Large intestine (tissue), 3 donors: ENCODE data around the gene ARHGAP32. TPM values are rescaled to one million over a fixed set of nuclear protein-coding genes. Genes with fewer than 3 reads are reported as not detected.

Source experiments
- DNase-seq, 2 donors: peaks; one replicate each; pipeline versions ENCODE4 v3.0.0 to v3.0.0-alpha.2; 2013
- H3K27ac ChIP-seq: one replicate; pipeline ENCODE4 v1.5.1; 2013; ENCODE audit warnings: low read length
- H3K27me3 ChIP-seq: 2 replicates; pipeline ENCODE4 v1.6.1; 2013; ENCODE audit warnings: low read length; ENCODE audit not compliant: control insufficient read depth, insufficient read depth
- H3K36me3 ChIP-seq: 2 replicates; pipeline ENCODE4 v1.6.1; 2013; ENCODE audit warnings: low read length; ENCODE audit not compliant: control insufficient read depth, insufficient read depth
- H3K4me1 ChIP-seq: one replicate; pipeline ENCODE4 v1.6.1; 2013; ENCODE audit warnings: low read length; ENCODE audit not compliant: control insufficient read depth, insufficient read depth
- H3K4me3 ChIP-seq: one replicate; pipeline ENCODE4 v1.5.1; 2013; ENCODE audit warnings: low read length
- H3K9me3 ChIP-seq: one replicate; pipeline ENCODE4 v1.6.1; 2013; ENCODE audit warnings: mild to moderate bottlenecking, low read depth, low read length, moderate library complexity; ENCODE audit not compliant: control insufficient read depth
- WGBS: methylation state at CpG from one replicate; pipeline ENCODE4 v1.1.5; 2013; ENCODE audit warnings: low lambda C conversion rate; ENCODE audit not compliant: insufficient coverage; 5-methylcytosine and 5-hydroxymethylcytosine counted together
- polyA plus RNA-seq: library from polyadenylated mRNA; unstranded; fragments of 120-200 nt; gene quantifications from one replicate; pipeline ENCODE4 v1.2.1, GENCODE V29; 2013

ARHGAP32 gene
- polyA plus RNA-seq, 1 donor, result 15.6 TPM

DNA sequence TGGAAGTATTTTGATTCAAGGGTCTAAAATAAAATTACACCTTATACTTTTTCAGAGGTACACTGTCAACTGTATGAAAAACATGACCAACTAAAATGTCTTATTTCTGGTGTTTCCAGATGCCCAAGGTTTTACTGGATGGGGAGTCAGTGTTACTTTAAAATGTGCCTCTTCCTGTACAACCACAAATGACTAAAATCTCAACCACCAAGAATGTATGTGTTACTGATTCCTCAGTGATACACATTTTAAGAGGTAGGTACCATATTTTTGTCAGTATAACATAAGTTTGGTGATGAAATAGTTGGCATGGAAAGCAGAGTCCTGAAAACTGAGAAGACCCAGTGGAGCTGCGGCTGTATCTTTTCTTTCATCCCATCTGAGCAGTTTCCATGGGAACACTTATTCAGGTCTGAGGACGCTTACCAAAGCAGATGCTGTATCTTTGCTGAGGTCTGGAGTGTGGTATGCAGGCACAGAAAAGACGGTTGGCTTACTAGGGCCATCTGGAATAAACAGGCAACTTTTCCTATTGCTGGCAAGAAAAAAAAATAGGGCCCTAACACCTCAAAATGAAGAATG is 228.3 kb downstream of the ARHGAP32 start:
- Histone ChIP-seq H3K4me3 (no peak overlapping the region), H3K27me3 (no peaks in the 10 kb centered on the region), H3K27ac (no peak overlapping the region), H3K4me1 (no peaks in the 10 kb centered on the region), H3K9me3 (no peaks in the 10 kb centered on the region), H3K36me3 (peaks cover 7% of the 10 kb centered on the region)
- no peak for DNase-seq
- 100% methylated on average over 1 of the region's 3 CpGs for WGBS

DNA sequence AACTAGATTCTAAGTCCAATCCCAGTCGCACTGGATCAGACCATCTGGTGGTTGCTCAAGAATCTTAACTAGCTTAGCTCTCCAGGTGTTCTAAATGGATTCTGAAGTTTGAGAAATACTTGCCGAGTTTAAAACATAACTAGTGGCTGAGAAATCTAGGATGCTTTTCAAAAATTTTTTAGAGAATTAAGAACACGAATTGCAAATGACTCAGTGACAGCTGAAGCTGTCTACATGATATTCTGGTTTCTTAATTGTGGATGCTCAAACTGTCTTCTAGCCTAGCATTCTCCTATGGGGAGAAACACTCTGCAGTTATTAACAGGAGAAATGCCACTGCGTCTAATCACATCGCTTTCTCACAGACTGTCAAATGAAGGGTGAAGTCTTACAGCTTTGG is 229.2 kb downstream of the ARHGAP32 start:
- no peak for DNase-seq
- H3K27ac ChIP-seq, result no peak overlapping the region
- 100% methylated on average over 2 of the region's 5 CpGs for WGBS
- no peaks in the 10 kb centered on the region for H3K9me3 ChIP-seq
- H3K4me1 ChIP-seq, result no peaks in the 10 kb centered on the region
- H3K4me3 ChIP-seq, result no peak overlapping the region
- H3K27me3 ChIP-seq, result no peaks in the 10 kb centered on the region
- H3K36me3 ChIP-seq, result peaks cover 2% of the 10 kb centered on the region

DNA sequence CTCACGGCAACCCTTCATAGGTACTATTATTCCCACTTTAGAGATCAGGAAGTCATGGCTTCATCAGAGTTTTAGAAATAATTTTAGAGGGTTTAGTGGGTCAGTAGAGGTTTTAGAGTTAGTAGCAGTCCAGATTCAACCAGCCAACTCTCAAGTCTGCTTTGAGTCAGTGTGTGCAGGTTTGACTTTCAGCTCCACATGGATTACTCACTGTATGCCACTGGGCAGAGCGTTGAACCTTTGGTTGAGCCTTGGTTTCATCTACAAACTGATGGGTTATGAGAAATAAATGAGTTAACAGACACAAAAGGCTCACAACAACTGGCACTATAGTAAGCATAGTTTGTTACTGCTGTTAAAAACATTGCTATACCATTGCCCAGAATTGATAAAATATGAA is 230.5 kb downstream of the ARHGAP32 start:
- Histone ChIP-seq H3K27ac (no peak overlapping the region), H3K4me3 (no peak overlapping the region), H3K36me3 (peaks cover 2% of the 10 kb centered on the region), H3K9me3 (no peaks in the 10 kb centered on the region), H3K27me3 (no peaks in the 10 kb centered on the region), H3K4me1 (no peaks in the 10 kb centered on the region)
- WGBS, result no CpG with 5 or more reads among the region's 2 CpGs
- no peak for DNase-seq

DNA sequence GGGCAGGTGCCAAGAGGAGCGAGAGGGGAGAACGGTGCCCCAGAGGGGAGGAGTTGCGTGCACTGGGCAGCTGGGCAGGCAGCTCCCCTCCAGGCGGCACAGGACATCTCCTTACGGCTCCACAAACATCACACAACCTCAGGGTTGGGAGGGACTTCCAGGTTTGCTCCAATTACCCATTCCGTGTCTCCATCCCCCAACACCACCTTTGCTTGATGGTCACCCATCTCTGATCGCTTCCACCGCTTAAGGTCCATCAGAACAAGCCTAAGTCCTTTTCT is 235.0 kb downstream of the ARHGAP32 start:
- no peak overlapping the region for H3K4me3 ChIP-seq
- no peaks in the 10 kb centered on the region for H3K4me1 ChIP-seq
- H3K27me3 ChIP-seq, result no peaks in the 10 kb centered on the region
- whole genome bisulfite sequencing, result 100% methylated on average over 1 of the region's 8 CpGs
- peaks cover 2% of the 10 kb centered on the region for H3K36me3 ChIP-seq
- DNase-seq, result no peak
- H3K27ac ChIP-seq, result no peak overlapping the region
- no peaks in the 10 kb centered on the region for H3K9me3 ChIP-seq

DNA sequence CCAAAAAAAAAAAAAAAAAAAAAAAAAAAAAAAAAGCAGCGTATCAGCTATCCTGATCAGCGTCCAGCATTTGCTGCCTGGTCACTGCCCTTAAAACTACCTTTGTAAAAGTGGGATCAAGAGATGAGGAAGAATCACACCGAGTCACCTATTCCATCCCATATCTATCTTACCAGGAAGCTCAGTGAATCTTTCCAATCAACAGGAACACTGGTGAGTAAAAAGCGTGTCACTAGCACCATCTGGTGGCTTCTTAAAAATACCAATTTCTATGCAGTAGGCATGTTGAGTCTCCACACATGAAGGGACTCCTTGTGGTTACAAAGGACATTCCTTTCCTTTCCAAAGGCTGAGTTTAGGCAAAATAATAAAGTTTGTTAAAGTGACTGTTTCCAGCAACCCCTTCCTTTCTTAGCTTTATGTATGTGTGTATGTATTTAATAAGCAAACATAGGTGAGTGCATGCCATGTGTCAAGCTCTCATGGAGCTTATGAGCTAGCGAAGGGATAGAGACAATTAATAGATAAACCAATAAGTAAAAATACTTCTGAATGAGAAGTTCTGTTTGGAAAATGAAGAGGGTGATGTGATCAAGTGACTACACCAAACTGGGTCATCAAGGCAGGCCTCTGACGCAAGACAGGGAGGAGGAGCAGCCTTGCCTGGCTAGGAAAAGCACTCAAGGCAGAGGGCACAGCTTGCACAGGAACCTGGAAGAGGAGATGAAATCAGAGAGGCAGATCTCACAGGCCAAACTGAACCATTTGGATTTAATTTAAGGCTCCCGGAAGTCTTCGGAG is 235.5 kb downstream of the ARHGAP32 start:
- no peaks in the 10 kb centered on the region for H3K4me1 ChIP-seq
- no peaks in the 10 kb centered on the region for H3K27me3 ChIP-seq
- no peaks in the 10 kb centered on the region for H3K9me3 ChIP-seq
- H3K36me3 ChIP-seq, result peaks cover 2% of the 10 kb centered on the region
- H3K27ac ChIP-seq, result no peak overlapping the region
- peak; percentile 48 to 67 for DNase-seq
- WGBS, result no CpG with 5 or more reads among the region's 8 CpGs
- no peak overlapping the region for H3K4me3 ChIP-seq

DNA sequence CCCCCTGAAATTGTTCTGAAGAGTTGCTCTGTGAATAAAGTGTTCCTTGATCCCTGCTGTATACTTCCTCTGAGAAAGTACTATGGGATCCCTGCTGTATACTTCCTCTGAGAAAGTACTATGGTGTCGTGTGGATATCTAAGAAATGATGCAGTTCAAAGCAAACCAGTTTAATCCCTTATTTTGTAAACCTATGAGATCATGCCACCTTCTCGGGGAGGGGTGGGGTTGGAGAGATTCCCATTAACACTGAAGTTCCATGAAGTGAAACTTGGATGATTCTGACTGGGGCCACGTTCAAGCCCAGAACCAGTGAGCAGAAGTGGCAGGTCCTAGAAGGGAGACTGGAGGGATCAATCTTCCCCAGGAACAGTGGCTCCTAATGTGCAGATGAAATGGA is 236.5 kb downstream of the ARHGAP32 start:
- Histone ChIP-seq H3K4me1 (no peaks in the 10 kb centered on the region), H3K4me3 (no peak overlapping the region), H3K36me3 (peaks cover 2% of the 10 kb centered on the region), H3K9me3 (no peaks in the 10 kb centered on the region), H3K27ac (no peak overlapping the region), H3K27me3 (no peaks in the 10 kb centered on the region)
- DNase-seq, result no peak
- no CpG with 5 or more reads among the region's 3 CpGs for WGBS

DNA sequence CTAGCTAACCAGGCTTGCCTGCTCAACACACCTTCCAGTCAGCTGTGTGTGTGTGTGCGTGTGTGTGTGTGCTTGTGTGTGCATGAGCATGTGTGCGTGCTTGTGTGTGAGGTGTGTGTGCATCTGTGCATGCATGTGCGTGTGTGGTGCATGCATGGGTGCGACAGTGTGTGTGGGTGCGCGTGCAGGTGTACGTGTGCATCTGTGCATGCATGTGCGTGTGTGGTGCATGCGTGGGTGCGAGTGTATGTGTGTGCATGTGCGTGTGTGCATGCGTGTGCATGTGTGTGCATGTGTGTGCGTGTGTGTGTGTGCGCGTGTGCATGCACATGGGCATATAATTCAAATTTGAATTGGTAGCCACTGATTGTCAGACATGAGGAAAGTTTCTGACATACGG is 239.0 kb downstream of the ARHGAP32 start:
- no peaks in the 10 kb centered on the region for H3K4me1 ChIP-seq
- no peak overlapping the region for H3K27ac ChIP-seq
- no peaks in the 10 kb centered on the region for H3K36me3 ChIP-seq
- no peak overlapping the region for H3K4me3 ChIP-seq
- no peaks in the 10 kb centered on the region for H3K9me3 ChIP-seq
- no peaks in the 10 kb centered on the region for H3K27me3 ChIP-seq
- no peak for DNase-seq
- no CpG with 5 or more reads among the region's 16 CpGs for WGBS

DNA sequence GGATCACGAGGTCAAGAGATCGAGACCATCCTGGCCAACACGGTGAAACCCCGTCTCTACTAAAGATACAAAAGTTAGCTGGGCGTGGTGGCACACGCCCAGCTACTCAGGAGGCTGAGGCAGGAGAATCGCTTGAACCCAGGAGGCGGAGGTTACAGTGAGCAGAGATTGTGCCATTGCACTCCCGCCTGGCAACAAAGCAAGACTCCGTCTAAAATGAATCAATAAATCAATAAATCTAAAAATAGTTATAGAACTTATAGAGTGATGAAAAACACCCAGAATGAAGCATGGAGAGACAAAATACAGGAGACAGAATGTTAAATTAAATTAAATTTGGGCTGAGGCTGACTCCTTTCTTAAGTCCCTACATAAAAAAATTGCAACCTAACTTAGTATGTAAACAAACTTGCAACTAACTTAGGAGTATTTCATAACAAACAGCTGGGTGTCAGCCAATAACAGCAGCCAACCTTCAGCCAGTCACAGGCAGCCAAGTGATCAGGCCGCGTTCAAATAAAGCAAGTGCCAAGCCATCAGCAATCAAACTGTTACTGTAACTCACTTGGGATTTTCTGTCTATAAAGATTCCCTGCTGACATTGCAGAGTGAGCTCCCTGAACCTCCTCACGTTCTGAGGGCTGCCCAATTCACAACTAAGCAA is 242.2 kb downstream of the ARHGAP32 start:
- Histone ChIP-seq H3K36me3 (no peaks in the 10 kb centered on the region), H3K9me3 (no peaks in the 10 kb centered on the region), H3K4me1 (no peaks in the 10 kb centered on the region), H3K27ac (no peak overlapping the region), H3K4me3 (no peak overlapping the region), H3K27me3 (no peaks in the 10 kb centered on the region)
- DNase-seq, result no peak
- WGBS, result no CpG with 5 or more reads among the region's 13 CpGs

DNA sequence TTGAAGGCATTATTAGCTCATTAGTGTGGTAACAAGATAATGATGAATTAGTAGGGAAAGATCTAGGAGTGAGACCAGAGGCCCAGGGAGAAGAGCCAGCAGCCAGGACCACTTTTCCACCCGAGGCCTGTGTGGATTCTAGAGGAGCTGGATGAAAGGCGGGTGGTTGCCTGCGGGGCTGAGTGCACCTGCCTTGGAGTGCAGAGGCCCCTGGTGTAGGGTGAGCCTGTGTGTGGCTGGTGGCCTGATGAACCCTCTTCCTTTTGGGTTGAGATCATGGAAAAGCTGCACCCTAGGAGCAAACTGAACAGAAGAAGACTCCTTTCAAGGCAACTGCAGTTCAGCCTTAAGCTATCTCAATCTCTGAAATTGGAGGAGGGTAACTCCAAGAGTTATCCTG is 243.5 kb downstream of the ARHGAP32 start:
- H3K4me3 ChIP-seq, result no peak overlapping the region
- no peak overlapping the region for H3K27ac ChIP-seq
- no peaks in the 10 kb centered on the region for H3K9me3 ChIP-seq
- H3K36me3 ChIP-seq, result no peaks in the 10 kb centered on the region
- no peaks in the 10 kb centered on the region for H3K27me3 ChIP-seq
- no CpG with 5 or more reads among the region's 3 CpGs for WGBS
- no peak for DNase-seq
- no peaks in the 10 kb centered on the region for H3K4me1 ChIP-seq

DNA sequence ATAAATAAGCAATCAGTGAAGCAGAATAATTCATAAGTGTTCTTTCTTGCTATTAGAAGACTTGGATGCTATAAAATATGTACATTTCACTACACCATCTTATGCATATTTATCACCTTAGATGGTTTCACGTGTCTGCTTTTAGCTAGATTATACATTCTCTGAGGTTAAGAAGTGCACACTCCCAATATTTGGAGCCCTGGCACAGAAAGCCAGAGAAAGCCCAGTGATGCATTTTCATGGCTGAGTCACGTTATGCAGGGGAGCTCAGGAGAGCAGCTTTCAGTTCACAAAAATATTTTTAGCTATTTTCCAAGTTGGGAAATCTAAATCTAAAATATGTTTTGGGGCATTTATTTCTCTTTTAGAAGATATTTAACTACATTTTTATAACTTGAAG is 244.4 kb downstream of the ARHGAP32 start:
- H3K4me1 ChIP-seq, result no peaks in the 10 kb centered on the region
- H3K4me3 ChIP-seq, result no peak overlapping the region
- DNase-seq, result no peak
- no peak overlapping the region for H3K27ac ChIP-seq
- no peaks in the 10 kb centered on the region for H3K27me3 ChIP-seq
- H3K36me3 ChIP-seq, result no peaks in the 10 kb centered on the region
- no peaks in the 10 kb centered on the region for H3K9me3 ChIP-seq
- no CpG with 5 or more reads among the region's 2 CpGs for WGBS
